Measurements from ENCODE around the gene SWT1. TPM values are rescaled to one million over a fixed set of nuclear protein-coding genes. Genes with fewer than 3 reads are reported as not detected.

The SWT1 gene
- total RNA-seq, 6 experiments from 2014 or later, result 1.7 to 2.5 (median 2.1) TPM

DNA sequence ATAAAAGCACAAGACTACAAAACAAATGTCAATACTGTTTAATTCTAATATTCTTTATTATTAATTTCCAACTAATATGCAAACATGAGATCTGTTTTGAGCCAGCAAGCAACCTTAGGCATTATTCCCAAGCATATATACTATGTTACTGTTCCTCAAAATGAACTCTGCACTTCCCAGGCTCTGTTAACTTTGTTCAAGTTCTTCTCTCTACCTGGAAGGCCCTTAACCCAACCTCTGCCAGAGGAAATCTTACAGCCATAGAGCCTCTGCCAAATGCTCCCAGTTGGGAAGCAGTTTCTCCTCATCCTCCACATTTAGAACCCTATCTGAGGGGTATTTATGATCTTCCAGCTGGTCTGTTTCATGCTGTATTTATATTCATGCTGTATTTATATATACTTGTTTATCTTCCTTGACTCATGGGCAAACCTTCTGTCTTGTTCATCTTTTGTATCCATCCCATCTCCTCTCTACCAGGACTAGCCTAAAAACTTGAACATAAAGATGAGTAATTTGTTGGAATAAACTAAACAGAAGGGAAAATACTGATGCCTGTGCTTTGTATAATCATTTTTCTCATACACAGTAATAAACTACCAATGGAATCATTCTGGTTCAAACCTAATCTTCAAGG lies 154.7 kb downstream of the SWT1 start:
- no peak overlapping the region for H3K4me3 Mint-ChIP-seq
- DNase-seq, result no peak
- no peaks in the 10 kb centered on the region for H3K27me3 Mint-ChIP-seq (ENCODE audit: insufficient read depth)
- peaks cover 46% of the 10 kb centered on the region for H3K4me1 Mint-ChIP-seq (ENCODE audit: low read depth)
- TF ChIP-seq CTCF (IDR thresholded peaks at IDR 0.05), result no peak
- H3K27ac Mint-ChIP-seq, result no peak overlapping the region; the same call in 1 of the 2 replicates
- peaks cover 21% of the 10 kb centered on the region for H3K36me3 Mint-ChIP-seq (ENCODE audit: low read depth)
- H3K9me3 Mint-ChIP-seq, result no peaks in the 10 kb centered on the region

DNA sequence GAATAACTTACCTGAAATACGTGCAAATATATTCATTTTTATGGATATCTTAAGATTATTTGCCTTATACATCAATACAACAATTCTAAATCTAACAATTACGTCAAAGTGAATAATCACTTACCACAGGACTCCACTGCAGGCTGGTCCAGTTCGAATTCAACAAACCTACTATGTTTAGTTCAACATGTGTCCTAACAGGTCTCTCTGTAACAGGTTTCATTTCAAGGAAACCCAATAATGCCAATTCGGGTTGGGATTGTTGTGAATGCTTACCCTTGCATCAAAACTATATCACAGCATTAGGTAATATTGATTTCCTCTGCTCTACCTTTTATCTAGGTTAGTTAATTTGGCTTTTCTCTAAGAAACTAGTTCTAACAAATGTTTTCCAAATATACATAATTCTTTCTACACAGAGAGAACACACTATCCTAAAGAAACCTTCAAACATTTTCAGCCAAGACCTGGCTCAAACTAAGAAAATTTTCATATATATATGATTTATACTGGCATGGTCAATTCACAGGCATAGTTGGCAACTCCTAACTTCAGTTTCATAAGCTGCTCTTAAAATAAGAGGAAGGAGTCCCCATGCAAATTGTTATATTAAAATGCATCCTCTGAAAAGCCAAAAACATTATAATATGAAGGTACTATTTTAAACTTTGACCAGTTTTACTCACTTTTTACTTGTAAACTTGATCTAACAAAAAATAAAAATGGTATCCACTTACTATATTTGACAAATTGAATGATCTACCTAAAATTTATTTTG lies 155.6 kb downstream of the SWT1 start:
- Mint-ChIP-seq H3K4me1 (ENCODE audit: low read depth) (peaks cover 48% of the 10 kb centered on the region), H3K36me3 (ENCODE audit: low read depth) (peaks cover 15% of the 10 kb centered on the region), H3K4me3 (no peak overlapping the region), H3K27ac (no peak overlapping the region; the same call in 1 of the 2 replicates), H3K27me3 (ENCODE audit: insufficient read depth) (no peaks in the 10 kb centered on the region; the same call in 1 of the 2 replicates), H3K9me3 (no peaks in the 10 kb centered on the region)
- no peak for TF ChIP-seq CTCF (IDR thresholded peaks at IDR 0.05)
- no peak for DNase-seq

DNA sequence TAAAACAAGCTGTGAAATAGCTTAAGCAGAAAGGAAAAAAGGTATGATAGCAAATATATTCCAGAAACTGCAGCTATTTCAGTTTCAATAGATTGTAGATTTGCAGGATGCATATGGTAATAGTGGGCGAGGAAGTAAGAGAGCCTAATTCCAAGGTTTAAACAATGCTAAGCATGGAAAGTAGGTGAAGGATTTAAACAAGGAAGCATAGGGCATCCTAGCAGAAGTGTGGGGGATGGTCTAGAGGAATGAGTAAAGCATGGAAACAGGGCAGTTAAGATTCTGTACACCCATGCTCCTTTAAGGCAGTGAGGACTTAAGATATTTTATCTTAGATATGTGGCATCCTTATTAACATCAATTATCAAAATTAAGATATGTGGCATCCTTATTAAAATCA lies 157.4 kb downstream of the SWT1 start:
- DNase-seq, result no peak
- Mint-ChIP-seq H3K4me1 (ENCODE audit: low read depth) (peaks cover 66% of the 10 kb centered on the region), H3K27ac (0 out of 2 replicates have a peak overlapping the region, but pooled peaks have one; percentile 47), H3K4me3 (peak overlapping the region; percentile 97), H3K27me3 (ENCODE audit: insufficient read depth) (no peaks in the 10 kb centered on the region; the same call in 1 of the 2 replicates), H3K9me3 (no peaks in the 10 kb centered on the region), H3K36me3 (ENCODE audit: low read depth) (peaks cover 4% of the 10 kb centered on the region; the same call in 1 of the 2 replicates)
- TF ChIP-seq CTCF (IDR thresholded peaks at IDR 0.05), result no peak

- Mint-ChIP-seq H3K4me3 (peak overlapping the region; percentile 97), H3K36me3 (ENCODE audit: low read depth) (peaks cover 4% of the 10 kb centered on the region; the same call in 1 of the 2 replicates), H3K9me3 (no peaks in the 10 kb centered on the region), H3K27ac (peak overlapping the region; percentile 93), H3K27me3 (ENCODE audit: insufficient read depth) (no peaks in the 10 kb centered on the region; the same call in 1 of the 2 replicates), H3K4me1 (ENCODE audit: low read depth) (peaks cover 66% of the 10 kb centered on the region)
- no peak for DNase-seq
- no peak for TF ChIP-seq CTCF (IDR thresholded peaks at IDR 0.05)
Measured at GRCh38 chr1:185315445-185316071, 158.6 kb downstream of the SWT1 start.

GRCh38 chr1:185316163-185317033 lies 159.4 kb downstream of the SWT1 start:
- peak; percentile 90 for DNase-seq
- peak overlapping the region; percentile 93 for H3K27ac Mint-ChIP-seq
- peaks cover 66% of the 10 kb centered on the region for H3K4me1 Mint-ChIP-seq (ENCODE audit: low read depth)
- H3K36me3 Mint-ChIP-seq (ENCODE audit: low read depth), result peaks cover 12% of the 10 kb centered on the region; the same call in 1 of the 2 replicates
- H3K4me3 Mint-ChIP-seq, result peak overlapping the region; percentile 97
- H3K27me3 Mint-ChIP-seq (ENCODE audit: insufficient read depth), result no peaks in the 10 kb centered on the region; the same call in 1 of the 2 replicates
- peaks cover 7% of the 10 kb centered on the region for H3K9me3 Mint-ChIP-seq
- TF ChIP-seq CTCF (IDR thresholded peaks at IDR 0.05), result no peak
